ENCODE results near the gene PITPNC1.
"Not testable (repeated sequence)": the region's sequence is repeated elsewhere in the genome, so short reads cannot be mapped to it uniquely, and the experiment has no call there.

Gene PITPNC1

DNA sequence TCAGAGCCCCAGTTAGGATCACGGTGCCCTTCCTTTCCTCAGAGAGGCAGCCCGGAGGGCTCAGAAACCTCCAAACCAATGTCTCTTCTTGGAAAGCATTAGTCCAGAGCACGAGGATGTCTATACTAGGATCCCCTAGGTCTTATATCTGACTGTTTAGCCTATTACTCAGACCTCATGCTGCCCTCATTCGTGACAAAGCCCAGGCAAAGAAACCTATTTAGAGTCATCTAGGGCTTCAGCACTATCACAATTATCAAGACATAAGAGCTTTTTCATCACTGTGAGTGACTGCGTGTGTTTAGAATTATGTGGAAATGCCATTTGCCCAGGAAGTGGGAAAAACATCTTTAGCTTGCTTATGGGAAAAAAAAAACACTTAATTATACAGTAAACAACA is 180.8 kb downstream of the PITPNC1 start:
- DNase-seq, result no peak

GRCh38 chr17:67558740-67559380 is 181.8 kb downstream of the PITPNC1 start:
- no peak for DNase-seq

GRCh38 chr17:67559381-67559966 is 182.4 kb downstream of the PITPNC1 start:
- DNase-seq, result no peak

- DNase-seq, result no peak
Observed at GRCh38 chr17:67562005-67562404, 184.9 kb downstream of the PITPNC1 start.

DNA sequence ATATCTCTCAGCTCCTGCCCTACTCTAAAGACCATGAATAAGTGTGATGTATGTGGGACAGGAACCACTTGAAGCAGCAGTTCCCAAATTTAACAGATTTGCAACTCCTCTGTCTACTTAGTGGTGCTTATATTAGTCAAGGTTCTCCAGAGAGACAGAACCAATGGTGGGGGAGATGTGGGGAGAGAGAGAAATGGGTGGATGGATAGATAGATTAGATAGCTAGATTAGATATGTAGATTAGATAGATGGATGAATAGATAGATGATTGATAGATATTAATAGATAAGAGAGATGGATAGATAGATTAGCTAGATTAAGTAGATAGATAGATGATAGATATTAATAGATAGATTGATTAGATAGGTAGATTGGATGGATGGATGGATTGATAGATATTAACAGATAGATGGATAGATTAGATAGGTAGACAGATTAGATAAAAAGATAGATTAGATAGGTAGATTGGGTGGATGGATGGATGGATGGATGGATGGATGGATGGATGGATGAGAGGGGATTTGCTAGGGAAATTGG is 186.7 kb downstream of the PITPNC1 start:
- no peak for DNase-seq

DNA sequence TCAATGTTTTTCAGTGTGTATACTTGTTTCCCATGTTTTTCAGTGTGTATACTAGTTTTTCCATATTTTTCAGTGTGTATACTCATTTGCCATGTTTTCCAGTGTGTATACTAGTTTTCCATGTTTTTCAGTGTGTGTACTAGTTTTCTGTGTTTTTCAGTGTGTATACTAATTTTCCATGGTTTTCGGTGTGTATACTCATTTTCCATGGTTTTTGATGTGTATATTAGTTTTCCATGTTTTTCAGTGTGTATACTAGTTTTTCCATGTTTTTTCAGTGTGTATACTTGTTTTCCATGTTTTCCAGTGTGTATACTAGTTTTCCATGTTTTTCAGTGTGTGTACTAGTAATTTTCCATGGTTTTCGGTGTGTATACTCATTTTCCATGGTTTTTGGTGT is 188.0 kb downstream of the PITPNC1 start:
- DNase-seq, result no peak

DNA sequence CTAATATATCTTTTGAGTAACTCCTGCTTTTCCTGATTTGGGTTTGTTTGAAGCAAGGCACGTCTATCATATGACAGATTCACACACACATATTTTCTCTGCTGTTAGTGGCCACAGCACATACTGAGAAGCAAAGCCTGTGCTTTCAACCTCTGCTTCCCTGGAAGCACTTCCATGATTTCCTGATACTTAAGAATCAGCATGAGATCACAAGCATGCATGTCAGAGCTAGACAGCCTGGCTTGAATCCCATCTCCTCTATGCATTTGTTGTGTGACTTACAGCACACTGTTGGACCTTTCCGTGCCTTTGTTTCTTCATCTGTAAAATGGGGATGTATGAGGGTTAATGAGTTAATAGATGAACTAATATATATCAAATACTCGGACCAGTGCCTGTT is 189.6 kb downstream of the PITPNC1 start:
- no peak for DNase-seq

GRCh38 chr17:67569015-67569451 is 192.0 kb downstream of the PITPNC1 start:
- no peak for DNase-seq

DNA sequence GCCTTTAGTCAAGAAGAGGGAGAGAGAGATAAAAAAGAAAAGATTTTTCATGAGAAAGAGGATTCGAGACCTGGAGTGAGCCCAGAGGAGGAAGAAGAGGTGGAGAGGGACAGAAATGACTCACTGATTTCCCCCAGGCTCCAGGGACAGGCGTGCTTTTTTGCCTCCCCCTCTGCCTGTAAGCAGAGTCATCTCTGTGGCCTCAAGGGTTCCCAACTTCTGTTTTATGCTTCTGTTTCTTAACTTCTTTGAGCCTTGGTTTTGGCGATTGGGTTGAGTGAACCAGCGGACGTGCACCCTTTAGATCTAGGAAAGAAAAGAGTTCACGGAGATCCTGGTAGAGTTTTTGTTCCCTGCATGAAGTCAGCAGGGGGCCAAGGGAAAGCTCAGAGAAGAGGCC is 192.8 kb downstream of the PITPNC1 start:
- DNase-seq, result no peak

GRCh38 chr17:67570797-67571196 is 193.7 kb downstream of the PITPNC1 start:
- DNase-seq, result no peak

GRCh38 chr17:67571478-67571877 is 194.4 kb downstream of the PITPNC1 start:
- DNase-seq, result no peak

GRCh38 chr17:67573987-67574657 is 197.0 kb downstream of the PITPNC1 start:
- no peak for DNase-seq

DNA sequence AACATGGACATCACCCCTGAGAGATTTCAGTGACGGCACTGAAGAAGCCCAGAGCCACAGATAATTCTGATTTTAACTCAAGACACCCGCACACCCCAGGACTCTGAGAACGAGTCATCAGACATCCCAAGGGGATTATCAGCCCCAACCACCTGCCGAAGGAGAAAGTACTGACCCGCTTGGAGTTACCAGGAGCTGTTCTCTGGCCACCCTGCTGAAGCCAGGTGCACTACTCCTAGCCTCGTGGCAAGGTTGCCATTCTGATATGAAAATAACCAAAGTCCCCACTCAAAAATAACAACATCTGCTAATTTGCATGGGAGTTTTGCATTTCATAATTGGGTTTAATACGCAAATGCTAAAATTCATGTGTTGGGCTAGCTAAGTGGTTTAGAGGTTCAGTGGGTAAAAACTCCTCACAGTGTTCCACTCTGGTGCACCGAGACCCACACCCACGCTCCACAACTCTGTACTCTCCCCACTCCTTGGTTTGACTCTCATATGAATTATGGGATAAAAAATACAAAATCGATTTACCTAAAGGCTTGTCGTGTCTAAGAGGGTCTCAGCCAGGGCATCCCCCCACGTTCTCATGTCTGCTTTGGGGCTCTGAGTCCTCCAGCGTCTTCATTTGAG is 197.7 kb downstream of the PITPNC1 start:
- DNase-seq, result no peak

- DNase-seq, result no peak
Observed at GRCh38 chr17:67575325-67575724, 198.2 kb downstream of the PITPNC1 start.

DNA sequence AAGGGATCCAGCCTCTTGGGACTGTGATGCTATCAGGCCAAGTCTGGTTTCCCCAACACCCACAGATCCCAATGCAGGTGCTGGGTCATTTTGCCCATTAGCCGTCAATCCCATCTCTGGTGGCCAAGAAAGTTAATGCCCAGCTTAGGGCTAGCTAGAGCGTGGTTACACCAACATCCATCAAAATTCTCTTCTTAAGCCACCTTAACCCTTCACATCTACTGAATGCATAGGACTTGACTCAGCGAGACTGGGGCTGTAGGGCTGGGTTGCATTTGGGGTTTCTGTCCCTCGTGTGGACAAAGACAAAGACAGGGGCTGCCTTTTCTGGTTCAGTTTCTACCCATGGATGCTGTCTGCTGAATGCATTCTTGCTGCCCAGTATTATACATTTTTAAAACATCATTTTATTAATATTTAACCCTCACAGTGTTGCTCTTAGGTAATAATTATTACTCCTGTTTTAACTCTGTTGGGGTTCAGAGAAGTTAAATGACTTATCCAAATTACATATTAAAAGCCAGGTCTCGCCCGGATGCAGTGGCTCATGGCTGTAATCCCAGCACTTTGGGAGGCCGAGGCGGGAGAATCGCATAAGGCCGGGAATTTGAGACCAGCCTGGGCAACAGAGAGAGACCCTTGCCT is 199.5 kb downstream of the PITPNC1 start:
- no peak for DNase-seq

DNA sequence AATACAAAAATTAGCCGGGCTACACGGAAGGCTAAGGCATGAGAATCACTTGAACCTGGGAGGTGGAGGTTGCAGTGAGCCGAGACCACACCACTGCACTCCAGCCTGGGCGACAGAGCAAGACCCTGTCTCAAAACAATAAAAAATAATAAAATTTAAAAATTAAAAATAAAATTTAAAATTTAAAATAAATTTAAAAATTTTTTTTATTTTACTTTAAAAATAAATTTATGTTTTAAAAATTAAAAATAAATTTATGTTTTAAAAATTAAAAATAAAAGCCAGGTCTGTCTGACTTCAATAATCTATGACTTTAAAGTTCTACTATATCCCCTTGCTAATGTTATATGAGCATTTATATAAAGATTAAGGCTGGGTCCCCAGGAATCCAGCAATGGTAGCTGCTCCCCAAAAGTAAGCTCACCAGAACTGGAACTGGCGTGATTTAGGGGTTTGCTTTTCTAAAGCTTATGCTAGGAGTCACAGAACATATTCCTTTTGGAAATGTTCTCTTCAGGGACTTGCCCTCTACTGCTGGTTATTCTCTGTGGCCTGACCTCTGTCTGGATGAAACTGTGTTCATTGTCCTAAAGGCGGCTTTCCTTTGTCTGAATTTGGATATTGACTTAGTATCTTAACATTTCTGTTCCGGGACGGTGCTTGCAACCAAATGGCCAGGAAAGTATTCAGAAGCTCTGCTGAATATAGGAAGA is 200.5 kb downstream of the PITPNC1 start:
- no peak for DNase-seq

DNA sequence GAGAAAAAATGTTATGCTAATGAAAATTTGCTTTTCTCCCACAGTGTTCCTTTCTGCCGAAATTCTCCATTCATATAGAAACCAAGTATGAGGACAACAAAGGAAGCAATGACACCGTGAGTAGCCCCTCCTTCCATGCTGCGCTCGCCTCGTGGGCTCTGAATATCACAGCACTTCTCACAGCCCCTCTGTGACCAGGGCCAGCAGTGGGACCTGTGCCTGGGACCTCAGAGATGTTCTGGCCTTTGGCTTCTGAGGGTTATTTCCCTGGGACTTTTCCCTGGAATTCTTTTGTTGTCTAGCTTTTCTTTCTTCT is 201.0 kb downstream of the PITPNC1 start:
- DNase-seq, result no peak

DNA sequence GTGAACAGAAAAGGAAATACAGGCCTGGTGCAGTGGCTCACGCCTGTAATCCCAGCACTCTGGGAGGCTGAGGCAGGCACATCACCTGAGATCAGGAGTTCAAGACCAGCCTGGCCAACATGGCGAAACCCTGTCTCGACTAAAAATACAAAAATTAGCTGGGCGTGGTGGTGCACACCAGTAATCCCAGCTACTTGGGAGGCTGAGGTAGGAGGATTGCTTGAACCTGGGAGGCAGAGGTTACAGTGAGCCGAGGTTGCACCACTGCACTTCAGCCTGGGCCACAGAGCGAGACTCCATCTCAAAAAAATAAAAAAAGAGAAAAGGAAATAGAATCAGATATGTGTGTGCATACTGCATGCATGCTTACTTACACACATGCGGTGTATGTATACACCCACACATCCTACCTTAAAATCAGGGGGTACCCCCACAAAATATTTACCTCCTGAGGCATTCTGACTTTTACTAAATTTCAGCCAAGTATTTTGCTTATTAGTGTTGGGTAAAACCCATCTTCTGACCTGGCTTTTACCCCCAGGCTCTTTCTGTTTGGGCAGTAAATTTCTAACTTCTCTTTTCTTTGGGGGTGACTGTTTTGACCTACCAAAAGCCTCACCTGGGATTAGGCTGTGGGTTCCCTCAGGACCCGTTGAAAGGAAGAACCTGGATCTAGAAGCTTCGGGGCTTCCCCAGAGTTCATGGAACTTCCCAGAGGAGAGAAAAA is 201.8 kb downstream of the PITPNC1 start:
- DNase-seq, result not testable (repeated sequence)

- no peak for DNase-seq
Observed at GRCh38 chr17:67582673-67583081, 205.6 kb downstream of the PITPNC1 start.

GRCh38 chr17:67585077-67585602 is 208.1 kb downstream of the PITPNC1 start:
- DNase-seq, result no peak

GRCh38 chr17:67588326-67588725 is 211.2 kb downstream of the PITPNC1 start:
- DNase-seq, result no peak

All from CD4-positive, alpha-beta T cell treated with Interleukin-10 for 1 hour (primary cell).